ENCODE results near the gene LZTS3.
"Not testable (repeated sequence)": the region's sequence is repeated elsewhere in the genome, so short reads cannot be mapped to it uniquely, and the experiment has no call there.

Gene LZTS3

DNA sequence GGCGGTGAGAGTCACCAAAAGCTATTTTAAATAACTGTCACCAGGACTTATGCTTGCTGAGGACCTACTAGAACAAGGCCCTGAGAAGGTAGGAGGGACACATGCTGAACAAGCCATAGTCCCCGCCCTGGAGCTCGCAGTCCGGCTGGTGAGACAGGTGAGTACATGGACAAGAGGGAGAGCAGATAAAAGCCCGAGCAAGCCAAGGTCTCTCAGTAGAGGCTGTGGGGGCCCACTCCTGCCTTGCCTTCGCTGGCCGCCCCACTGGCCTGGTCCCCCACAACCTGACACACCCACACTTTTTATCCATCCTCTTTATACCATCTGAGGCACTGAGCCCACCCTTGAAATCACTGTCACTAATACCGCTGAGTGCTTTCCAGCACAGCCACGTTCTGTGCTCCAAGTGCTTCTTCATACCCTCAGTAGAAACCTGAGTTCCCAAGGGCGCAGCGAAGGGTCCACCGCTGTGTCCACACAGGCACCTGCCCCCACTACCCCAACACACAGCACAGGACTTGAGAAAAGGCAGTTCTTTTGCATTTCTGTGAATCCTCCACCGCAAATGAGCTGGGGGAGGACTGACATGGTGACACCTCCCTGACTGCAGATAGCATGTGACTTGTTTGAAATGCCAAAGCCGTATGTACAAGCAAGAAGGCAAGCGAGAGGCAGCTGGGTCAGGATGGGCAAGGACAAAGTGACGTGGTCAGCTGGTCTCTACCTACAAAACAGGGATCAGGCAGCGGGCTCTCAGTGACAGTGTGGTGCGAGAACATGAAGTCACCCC, 19.1 kb upstream of the LZTS3 start:
- DNase-seq (ENCODE audit: low read depth, low spot score), result no peak

- no peak for DNase-seq (ENCODE audit: low read depth, low spot score)
Observed at GRCh38 chr20:3190681-3191111, 17.3 kb upstream of the LZTS3 start.

GRCh38 chr20:3189561-3190131, 16.3 kb upstream of the LZTS3 start:
- DNase-seq (ENCODE audit: low read depth, low spot score), result no peak

- no peak for DNase-seq (ENCODE audit: low read depth, low spot score)
Observed at GRCh38 chr20:3188823-3189413, 15.6 kb upstream of the LZTS3 start.

- DNase-seq (ENCODE audit: low read depth, low spot score), result not testable (repeated sequence)
Observed at GRCh38 chr20:3187861-3188260, 14.5 kb upstream of the LZTS3 start.

- DNase-seq (ENCODE audit: low read depth, low spot score), result no peak
Observed at GRCh38 chr20:3183896-3184612, 10.7 kb upstream of the LZTS3 start.

DNA sequence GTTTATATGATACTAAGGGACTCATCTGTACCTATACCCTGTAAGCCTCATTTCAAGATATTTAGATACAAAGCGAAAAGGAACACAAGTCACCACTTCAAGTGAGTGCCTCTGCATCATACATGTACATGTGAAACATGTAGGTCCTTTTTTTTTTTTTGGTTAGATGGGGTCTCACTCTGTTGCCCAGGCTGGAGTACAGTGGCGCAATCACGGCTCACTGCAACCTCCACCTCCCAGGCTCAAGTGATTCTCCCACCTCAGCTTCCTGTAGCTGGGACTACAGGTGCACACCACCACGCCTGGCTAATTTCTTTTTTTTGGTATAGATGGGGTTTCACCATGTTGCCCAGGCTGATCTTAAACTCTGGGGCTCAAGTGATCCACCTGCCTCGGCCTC, 9.1 kb upstream of the LZTS3 start:
- DNase-seq (ENCODE audit: low read depth, low spot score), result not testable (repeated sequence)

DNA sequence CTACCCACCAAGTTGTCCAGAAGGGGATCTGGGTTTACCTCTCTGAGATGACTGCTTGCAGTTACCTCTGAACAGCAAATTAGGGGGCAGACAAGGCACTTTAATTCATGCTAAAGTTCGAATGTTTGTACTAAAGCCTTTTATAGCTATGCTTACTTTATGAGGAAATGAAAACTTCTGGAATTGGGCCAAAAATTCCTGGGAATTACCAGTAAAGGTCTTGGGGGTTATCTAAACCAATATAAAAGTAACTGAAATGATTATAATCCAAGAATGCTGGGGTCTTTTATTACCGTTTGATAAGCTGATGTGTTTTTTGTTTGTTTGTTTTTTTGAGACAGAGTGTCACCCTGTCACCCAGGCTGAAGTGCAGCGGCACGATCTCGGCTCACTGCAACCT, 7.9 kb upstream of the LZTS3 start:
- no peak for DNase-seq (ENCODE audit: low read depth, low spot score)

GRCh38 chr20:3180319-3180718, 7.0 kb upstream of the LZTS3 start:
- DNase-seq (ENCODE audit: low read depth, low spot score), result no peak

DNA sequence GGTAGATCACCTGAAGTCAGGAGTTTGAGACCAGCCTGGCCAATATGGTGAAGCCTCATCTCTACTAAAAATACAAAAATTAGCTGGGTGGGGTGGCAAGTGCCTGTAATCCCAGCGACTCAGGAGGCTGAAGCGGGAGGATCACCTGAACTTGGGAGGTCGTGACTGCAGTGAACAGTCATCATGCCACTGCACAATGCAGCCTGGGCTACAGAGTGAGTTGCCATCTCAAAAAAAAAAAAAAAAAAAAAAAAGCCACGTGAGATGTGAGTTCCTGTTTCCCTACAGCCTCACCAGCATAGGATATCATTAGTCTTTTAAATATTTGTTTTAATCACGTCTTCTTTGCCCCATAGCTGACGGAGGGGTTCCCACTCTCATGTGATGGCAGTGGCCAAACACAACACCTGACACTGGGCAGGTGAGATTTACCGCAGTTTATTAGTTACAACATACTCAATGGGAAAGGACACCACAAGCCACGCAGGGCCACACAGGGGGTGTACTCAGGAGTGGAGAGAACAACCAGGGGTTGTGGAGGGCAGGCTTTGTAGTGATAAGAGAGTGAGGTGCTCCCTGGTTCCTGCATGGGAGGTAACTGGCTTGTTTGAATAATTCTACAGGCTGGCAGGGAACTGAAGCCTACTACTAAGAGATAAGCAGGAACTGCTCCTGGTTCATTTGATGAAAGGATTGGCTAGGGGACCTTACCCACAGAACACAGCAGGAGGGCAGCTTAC, 4.6 kb upstream of the LZTS3 start:
- DNase-seq (ENCODE audit: low read depth, low spot score), result no peak

GRCh38 chr20:3175270-3175669, 1.9 kb upstream of the LZTS3 start:
- DNase-seq (ENCODE audit: low read depth, low spot score), result no peak

GRCh38 chr20:3174442-3175261, 1.3 kb upstream of the LZTS3 start:
- DNase-seq (ENCODE audit: low read depth, low spot score), result no peak

DNA sequence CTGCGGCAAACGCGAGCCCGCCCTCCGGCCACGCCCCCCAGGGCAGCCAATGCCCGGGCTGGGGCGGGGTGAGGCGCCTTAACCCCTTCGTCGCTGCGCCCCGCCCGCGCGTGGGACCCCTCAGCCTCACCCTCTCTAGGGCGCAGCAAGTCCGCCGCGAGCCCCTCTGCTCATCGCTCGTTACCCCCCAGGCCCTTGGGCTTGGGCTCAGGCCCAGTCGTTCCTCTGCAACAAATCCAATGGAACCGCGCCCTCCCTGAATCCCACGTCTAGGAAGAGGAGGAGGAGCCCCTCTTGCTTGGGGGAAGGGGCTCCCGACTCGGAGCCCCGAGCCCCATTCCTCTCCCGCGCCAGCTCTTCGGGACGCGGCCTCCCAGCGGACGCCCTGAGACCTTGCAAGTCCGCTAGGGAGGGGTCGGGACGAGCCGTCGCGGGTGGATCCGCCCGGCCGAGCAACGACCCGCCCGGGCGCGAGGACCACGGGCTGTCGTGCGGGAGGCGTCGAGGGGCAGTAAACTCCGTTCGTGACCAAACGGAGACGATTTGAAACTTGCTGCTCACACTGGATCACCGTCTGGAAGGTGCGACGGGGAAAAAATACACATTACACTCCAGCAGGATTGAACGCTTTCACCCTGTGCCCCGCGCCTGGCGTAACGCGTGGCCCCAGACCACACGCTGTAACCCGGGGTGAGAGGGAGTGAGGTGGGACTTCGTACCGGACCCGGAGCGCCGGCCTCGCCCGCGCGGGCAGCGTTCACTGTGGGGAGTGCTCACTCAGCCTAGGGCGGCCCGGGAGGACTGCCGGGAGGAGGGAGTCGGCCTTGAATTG, 477 bp upstream of the LZTS3 start:
- peak; percentile 86 for DNase-seq (ENCODE audit: low read depth, low spot score)

DNA sequence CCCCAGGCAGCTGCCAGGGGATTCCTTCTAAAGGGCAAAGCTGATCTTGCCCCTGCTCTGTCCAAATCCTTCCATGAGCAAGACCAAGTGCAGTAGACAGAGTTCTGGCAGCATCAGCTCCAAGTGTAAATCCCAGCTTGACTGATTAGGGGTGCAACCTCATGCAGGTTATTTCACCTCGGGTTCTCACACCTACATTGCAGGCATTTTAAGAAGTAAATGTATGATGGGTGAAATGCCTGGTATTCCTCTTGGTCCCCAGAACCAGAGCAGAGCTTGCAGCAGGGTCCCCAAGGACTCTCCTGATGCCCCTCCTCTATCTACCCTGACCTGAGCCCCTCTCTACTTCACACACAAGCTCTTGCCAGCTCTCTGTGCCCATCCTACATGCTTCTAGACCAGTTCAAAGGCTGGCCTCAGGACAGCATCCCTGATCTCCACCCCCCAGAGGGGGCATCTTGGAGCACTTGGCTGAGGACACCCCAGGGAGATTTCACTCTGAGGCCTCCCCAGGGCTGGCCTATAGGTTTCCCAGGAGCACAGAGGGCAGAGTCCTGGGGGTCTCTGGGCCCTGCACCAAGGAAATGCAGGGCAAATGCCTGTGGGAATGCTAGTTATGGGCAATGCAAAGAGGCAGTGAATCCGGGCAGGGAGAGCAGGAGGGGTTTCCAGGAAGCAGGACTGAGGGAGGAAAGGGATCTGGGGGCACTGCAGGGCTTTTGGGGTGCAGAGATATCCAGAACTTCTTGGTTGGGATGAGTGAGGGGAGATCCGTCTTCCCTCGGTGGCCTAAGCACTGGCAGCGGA, 1.0 kb downstream of the LZTS3 start:
- DNase-seq (ENCODE audit: low read depth, low spot score), result no peak

- no peak for DNase-seq (ENCODE audit: low read depth, low spot score)
Observed at GRCh38 chr20:3171391-3172125, 1.8 kb downstream of the LZTS3 start.

DNA sequence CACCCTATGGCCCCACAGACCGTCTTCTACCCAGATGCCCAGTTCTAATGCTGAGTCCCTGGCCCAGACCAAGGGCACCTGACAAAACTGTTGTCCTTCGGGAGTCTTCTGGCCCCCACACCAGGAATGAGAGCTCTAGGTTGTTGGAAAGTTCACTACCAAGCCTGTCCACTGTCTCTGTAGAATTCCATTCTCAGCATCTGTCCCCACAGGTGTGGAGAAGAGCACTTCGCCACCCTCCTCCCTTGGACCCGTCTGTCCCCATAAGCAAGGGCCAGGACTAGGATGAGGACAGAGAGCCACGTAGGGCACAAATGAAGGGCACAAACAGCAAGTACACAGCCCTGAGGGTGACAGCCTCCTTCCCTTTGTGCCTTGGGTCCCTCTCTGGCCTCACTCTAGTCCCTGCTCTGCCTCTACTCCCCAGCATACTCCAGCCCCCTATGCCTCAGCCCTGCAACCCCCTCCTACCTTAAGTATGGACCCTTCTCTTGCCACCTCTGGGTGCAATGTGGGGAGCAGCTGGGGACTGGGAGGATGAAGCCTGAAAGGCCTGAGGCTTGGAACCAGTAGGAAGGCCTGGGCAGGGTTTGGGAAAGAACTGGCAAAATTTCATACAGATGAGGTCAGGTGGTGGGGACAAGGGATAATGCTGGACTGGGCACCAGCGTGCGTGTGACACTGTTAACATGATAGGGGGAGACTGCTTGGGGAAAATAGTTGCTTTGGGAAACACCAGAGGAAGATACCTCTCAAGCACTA, 4.3 kb downstream of the LZTS3 start:
- no peak for DNase-seq (ENCODE audit: low read depth, low spot score)

DNA sequence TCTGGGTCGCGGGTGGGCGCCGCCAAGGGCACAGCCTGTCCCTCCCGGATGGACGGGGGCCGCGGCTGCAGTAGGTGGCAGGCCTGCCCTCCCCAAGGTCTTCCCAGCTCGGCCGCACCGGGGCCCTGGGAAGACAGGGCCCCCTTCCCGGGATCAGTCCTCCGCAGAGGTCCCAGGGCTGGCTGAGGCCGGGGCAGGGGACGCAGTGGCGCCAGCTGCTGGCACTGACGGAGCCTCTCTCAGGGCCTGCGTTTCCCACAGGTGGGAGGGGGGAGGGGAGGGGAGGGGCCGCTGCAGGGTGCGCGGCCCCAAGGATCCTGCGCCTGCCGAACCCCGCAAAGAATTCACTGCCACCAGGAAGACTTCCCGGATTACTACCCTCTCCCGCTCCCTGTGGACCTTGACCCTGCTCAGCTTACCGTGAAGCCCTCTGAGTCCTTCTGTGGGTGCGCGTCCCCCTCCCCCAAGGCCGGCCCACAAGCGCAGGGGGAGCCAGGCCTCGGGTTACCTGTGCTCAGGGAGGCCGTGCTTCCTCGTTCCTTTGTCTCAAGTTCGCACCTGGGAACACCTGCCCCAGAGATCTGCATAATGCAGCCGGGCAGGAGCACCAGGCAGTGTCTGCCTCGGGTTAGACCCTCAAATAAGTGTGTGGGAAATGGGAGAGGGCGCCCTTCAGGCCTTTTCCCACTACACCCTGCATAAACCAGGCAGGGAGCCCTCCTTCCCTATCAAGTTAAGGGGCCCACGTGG, 5.1 kb downstream of the LZTS3 start:
- DNase-seq (ENCODE audit: low read depth, low spot score), result no peak
